HepG2 (cell line): ENCODE results near the gene ARL16. TPM values are rescaled to one million over a fixed set of nuclear protein-coding genes. Genes with fewer than 3 reads are reported as not detected.
A peak's percentile ranks its signal among the peaks of the same experiment; 100 is the strongest.

Experiments
- ATAC-seq: fragments of 200-7000 bp; cut with Tn5 transposase; 3 replicates; pipeline ENCODE4 v1.9.1; 2020; ENCODE audit warnings: mild to moderate bottlenecking, moderate library complexity
- BruUV-seq: library from RNA; stranded (reverse); fragments of 400-500 nt; replicated peaks from 2 replicates; lab custom pipeline; 2021; lab: Mats Ljungman, UMichigan
- CTCF ChIA-PET: fragments of 300-600 bp; formaldehyde crosslinking; extraction: SDS; loops from one replicate; lab custom pipeline; 2021; ENCODE audit warnings: low total read pairs, inconsistent platforms, low intra/inter-chr PET ratio; lab: Yijun Ruan, JAX
- POLR2A ChIA-PET: fragments of 350-600 bp; sonication (Branson Sonifier 250); formaldehyde crosslinking; loops from one replicate; lab custom pipeline; 2020; ENCODE audit warnings: antibody characterized with exemption, inconsistent platforms; lab: Yijun Ruan, JAX
- DNase-seq: peaks from one replicate; pipeline ENCODE4 v3.0.0-alpha.2; 2015; ENCODE audit warnings: low spot score
- FAIRE-seq: peaks from 3 replicates; lab custom pipeline; 2011; peaks lifted over from hg19 to GRCh38; lab: Jason Lieb, UNC
- H2AFZ ChIP-seq: one replicate; pipeline ENCODE4 v1.6.1; 2011; ENCODE audit warnings: low read length, inconsistent platforms
- H3K27ac ChIP-seq: fragments of 300-600 bp; 3 replicates; pipeline ENCODE4 v1.8.0; 2011; ENCODE audit warnings: mixed run types, mild to moderate bottlenecking, mixed read lengths, low read length, inconsistent platforms; ENCODE audit not compliant: insufficient read depth; ENCODE audit errors: extremely low read length
- H3K27me3 ChIP-seq, 2 experiments: fragments of 200-600 bp in 1 of 2; 2 replicates in 1 of 2; 3 replicates in 1 of 2; pipeline versions ENCODE4 v1.6.0 to v1.8.0; 2011; ENCODE audit warnings: low read length in 2 of 2, mild to moderate bottlenecking in 2 of 2, moderate library complexity in 2 of 2, inconsistent platforms in 1 of 2; ENCODE audit not compliant: insufficient read depth in 2 of 2, control insufficient read depth in 1 of 2
- H3K36me3 ChIP-seq, 2 experiments: fragments of 200-600 bp in 1 of 2; replicated peaks in 1 of 2; 2 replicates in 1 of 2; 3 replicates in 1 of 2; pipeline versions ENCODE4 v1.5.1 to v1.8.0; 2011; ENCODE audit warnings: low read length in 2 of 2, inconsistent platforms in 1 of 2; ENCODE audit not compliant: insufficient read depth in 2 of 2, control insufficient read depth in 1 of 2
- H3K4me1 ChIP-seq: 2 replicates; pipeline ENCODE4 v1.5.1; 2012; ENCODE audit warnings: low read length, inconsistent platforms; ENCODE audit not compliant: insufficient read depth
- H3K4me2 ChIP-seq: 2 replicates; pipeline ENCODE4 v1.6.0; 2011; ENCODE audit warnings: low read depth, low read length, inconsistent platforms
- H3K4me3 ChIP-seq, 3 experiments: fragments of 200-600 bp in 1 of 3; sonication (generic), shearing (Covaris generic) in 1 of 3; replicated peaks in 1 of 3; 2 replicates each; pipeline ENCODE4 v1.5.1; 2011 to 2016; ENCODE audit warnings: low read length in 3 of 3, inconsistent platforms in 2 of 3, low read depth in 2 of 3, mild to moderate bottlenecking in 2 of 3, control low read depth in 1 of 3, mixed read lengths in 1 of 3; ENCODE audit not compliant: insufficient read depth in 1 of 3
- H3K79me2 ChIP-seq: one replicate; pipeline ENCODE4 v1.6.1; 2011; ENCODE audit warnings: low read length, inconsistent platforms; ENCODE audit not compliant: insufficient read depth
- H3K9ac ChIP-seq: 2 replicates; pipeline ENCODE4 v1.6.0; 2011; ENCODE audit warnings: mild to moderate bottlenecking, low read depth, low read length, inconsistent platforms; ENCODE audit not compliant: insufficient read depth
- H3K9me3 ChIP-seq: 2 replicates; pipeline ENCODE4 v1.5.1; 2012; ENCODE audit warnings: mild to moderate bottlenecking, low read length
- H4K20me1 ChIP-seq: 2 replicates; pipeline ENCODE4 v1.6.0; 2011; ENCODE audit warnings: inconsistent platforms, mild to moderate bottlenecking, low read length, moderate library complexity; ENCODE audit not compliant: insufficient read depth
- AGO2 ChIP-seq: fragments of 200-400 bp; formaldehyde crosslinking; optimal IDR thresholded peaks from 2 replicates; pipeline ENCODE3; 2017; ENCODE audit warnings: mild to moderate bottlenecking, low read depth, low read length, moderate library complexity
- HNRNPL ChIP-seq: fragments of 200-400 bp; formaldehyde crosslinking; IDR thresholded peaks from 2 replicates; pipeline ENCODE4 v1.6.1; 2017; ENCODE audit warnings: mild to moderate bottlenecking, low read depth, low read length
- HNRNPLL ChIP-seq: fragments of 200-400 bp; formaldehyde crosslinking; IDR thresholded peaks from 2 replicates; pipeline ENCODE4 v1.6.1; 2017; ENCODE audit warnings: mild to moderate bottlenecking, low read depth, low read length; ENCODE audit not compliant: poor library complexity, severe bottlenecking
- HOXA9 ChIP-seq: sonication (generic); formaldehyde crosslinking; IDR thresholded peaks from 2 replicates; pipeline ENCODE4 v1.8.1; 2022; ENCODE audit warnings: missing genetic modification reagents, mild to moderate bottlenecking, moderate library complexity, borderline replicate concordance
- MTA1 ChIP-seq: sonication (generic); formaldehyde crosslinking; IDR thresholded peaks from 2 replicates; pipeline ENCODE4 v1.4.0; 2020; ENCODE audit warnings: missing genetic modification reagents, mild to moderate bottlenecking, borderline replicate concordance
- NONO ChIP-seq, 2 experiments: fragments of 450-650 bp in 1 of 2; sonication (generic) in 1 of 2; formaldehyde crosslinking in 1 of 2; IDR thresholded peaks in 1 of 2; conservative IDR thresholded peaks in 1 of 2; 2 replicates each; pipeline versions ENCODE4 v1.6.1 to v1.8.0; 2017 to 2022; ENCODE audit warnings: mild to moderate bottlenecking in 1 of 2, missing genetic modification reagents in 1 of 2, moderate library complexity in 1 of 2
- POLR2AphosphoS2 ChIP-seq: IDR thresholded peaks from 2 replicates; pipeline ENCODE4 v1.6.1; 2011; ENCODE audit warnings: low read depth, low read length, improper control_type of control experiment
- RBFOX2 ChIP-seq: fragments of 200-400 bp; formaldehyde crosslinking; IDR thresholded peaks from 2 replicates; pipeline ENCODE4 v1.6.1; 2017; ENCODE audit warnings: low read depth, mild to moderate bottlenecking, low read length
- WIZ ChIP-seq: sonication (generic); formaldehyde crosslinking; IDR thresholded peaks from 2 replicates; pipeline ENCODE4 v1.5.1; 2020; ENCODE audit warnings: mild to moderate bottlenecking, missing genetic modification reagents
- ZNF570 ChIP-seq: sonication (generic); formaldehyde crosslinking; IDR thresholded peaks from 2 replicates; pipeline ENCODE4 v1.4.0; 2020; ENCODE audit warnings: mild to moderate bottlenecking, missing genetic modification reagents, borderline replicate concordance
- ZNF768 ChIP-seq: sonication (generic); formaldehyde crosslinking; IDR thresholded peaks from 2 replicates; pipeline ENCODE4 v1.4.0; 2020; ENCODE audit warnings: missing genetic modification reagents
- ZNF839 ChIP-seq: sonication (generic); formaldehyde crosslinking; IDR thresholded peaks from 2 replicates; pipeline ENCODE4 v1.4.0; 2020; ENCODE audit warnings: missing genetic modification reagents, mild to moderate bottlenecking, borderline replicate concordance
- WGBS: methylation state at CpG from one replicate; pipeline ENCODE4 v1.1.6; 2017; ENCODE audit warnings: low lambda C conversion rate; 5-methylcytosine and 5-hydroxymethylcytosine counted together
- in situ Hi-C: cut with HindIII; loops from 2 replicates; pipeline ENCODE4 v1.10.0; 2017; ENCODE audit warnings: low pct_unique_long_range_greater_than_20kb; ENCODE audit not compliant: extremely low pct_ligation_motif_present
- intact Hi-C: fragments of 100-400 bp; cut with micrococcal nuclease; formaldehyde crosslinking; loops from one replicate; pipeline ENCODE4 v1.10.0; 2022; ENCODE audit not compliant: unreplicated experiment
- polyA plus RNA-seq, 8 experiments: library from polyadenylated mRNA; depleted of rRNA in 3 of 8; stranded (reverse) in 7 of 8; unstranded in 1 of 8; fragments of >200 nt; fragmentation: Illumina TruSeq in 4 of 8; extraction: Trizol in 4 of 8; gene quantifications; 2 replicates each; pipeline versions ENCODE4 v1.2.1 to v1.2.3, GENCODE V29; 2011 to 2016; ENCODE audit warnings: low read depth in 4 of 8, missing spikeins in 1 of 8, mixed read lengths in 1 of 8; ENCODE audit not compliant: insufficient read depth in 1 of 8
- total RNA-seq, 5 experiments: library from RNA; depleted of rRNA; stranded (reverse); fragments of >200 nt; fragmentation: Illumina TruSeq; extraction: Trizol; gene quantifications; 2 replicates each; pipeline ENCODE4 v1.2.3, GENCODE V29; 2016; ENCODE audit warnings: low read depth in 1 of 5
- TF ChIP-seq, protein P1 (sequence below): sonication (generic); formaldehyde crosslinking; conservative IDR thresholded peaks from 2 replicates; pipeline ENCODE4 v1.4.0; 2020; ENCODE audit warnings: mild to moderate bottlenecking, missing genetic modification reagents, moderate library complexity

The ARL16 gene
- total and polyA plus RNA-seq, 2 of the 13 experiments (the other 11 are each of a cell fraction or from before 2014, with no cell fraction given) = 20.8 to 30.8 TPM

DNA sequence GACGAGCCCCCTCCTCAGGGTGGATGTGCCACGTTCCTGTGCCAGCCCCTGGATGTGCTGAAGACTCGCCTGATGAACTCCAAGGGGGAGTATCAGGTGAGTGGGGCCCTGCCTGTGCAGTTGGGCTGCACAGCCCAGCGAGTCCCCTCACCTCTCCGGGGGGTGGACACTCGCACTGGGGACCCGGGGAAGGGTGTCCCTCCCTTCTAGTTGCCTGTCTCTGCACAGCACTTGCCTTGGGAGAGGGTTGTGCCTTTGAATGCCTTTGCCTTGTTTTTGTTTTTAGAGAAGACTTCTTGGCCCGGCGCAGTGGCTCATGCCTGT, 34.1 kb upstream of the ARL16 start (continued):
- TF ChIP-seq, protein P1, sequence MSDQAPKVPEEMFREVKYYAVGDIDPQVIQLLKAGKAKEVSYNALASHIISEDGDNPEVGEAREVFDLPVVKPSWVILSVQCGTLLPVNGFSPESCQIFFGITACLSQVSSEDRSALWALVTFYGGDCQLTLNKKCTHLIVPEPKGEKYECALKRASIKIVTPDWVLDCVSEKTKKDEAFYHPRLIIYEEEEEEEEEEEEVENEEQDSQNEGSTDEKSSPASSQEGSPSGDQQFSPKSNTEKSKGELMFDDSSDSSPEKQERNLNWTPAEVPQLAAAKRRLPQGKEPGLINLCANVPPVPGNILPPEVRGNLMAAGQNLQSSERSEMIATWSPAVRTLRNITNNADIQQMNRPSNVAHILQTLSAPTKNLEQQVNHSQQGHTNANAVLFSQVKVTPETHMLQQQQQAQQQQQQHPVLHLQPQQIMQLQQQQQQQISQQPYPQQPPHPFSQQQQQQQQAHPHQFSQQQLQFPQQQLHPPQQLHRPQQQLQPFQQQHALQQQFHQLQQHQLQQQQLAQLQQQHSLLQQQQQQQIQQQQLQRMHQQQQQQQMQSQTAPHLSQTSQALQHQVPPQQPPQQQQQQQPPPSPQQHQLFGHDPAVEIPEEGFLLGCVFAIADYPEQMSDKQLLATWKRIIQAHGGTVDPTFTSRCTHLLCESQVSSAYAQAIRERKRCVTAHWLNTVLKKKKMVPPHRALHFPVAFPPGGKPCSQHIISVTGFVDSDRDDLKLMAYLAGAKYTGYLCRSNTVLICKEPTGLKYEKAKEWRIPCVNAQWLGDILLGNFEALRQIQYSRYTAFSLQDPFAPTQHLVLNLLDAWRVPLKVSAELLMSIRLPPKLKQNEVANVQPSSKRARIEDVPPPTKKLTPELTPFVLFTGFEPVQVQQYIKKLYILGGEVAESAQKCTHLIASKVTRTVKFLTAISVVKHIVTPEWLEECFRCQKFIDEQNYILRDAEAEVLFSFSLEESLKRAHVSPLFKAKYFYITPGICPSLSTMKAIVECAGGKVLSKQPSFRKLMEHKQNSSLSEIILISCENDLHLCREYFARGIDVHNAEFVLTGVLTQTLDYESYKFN (CRISPR knock-in tag) = no peak
- TF ChIP-seq, all 625 proteins: peak for 0

DNA sequence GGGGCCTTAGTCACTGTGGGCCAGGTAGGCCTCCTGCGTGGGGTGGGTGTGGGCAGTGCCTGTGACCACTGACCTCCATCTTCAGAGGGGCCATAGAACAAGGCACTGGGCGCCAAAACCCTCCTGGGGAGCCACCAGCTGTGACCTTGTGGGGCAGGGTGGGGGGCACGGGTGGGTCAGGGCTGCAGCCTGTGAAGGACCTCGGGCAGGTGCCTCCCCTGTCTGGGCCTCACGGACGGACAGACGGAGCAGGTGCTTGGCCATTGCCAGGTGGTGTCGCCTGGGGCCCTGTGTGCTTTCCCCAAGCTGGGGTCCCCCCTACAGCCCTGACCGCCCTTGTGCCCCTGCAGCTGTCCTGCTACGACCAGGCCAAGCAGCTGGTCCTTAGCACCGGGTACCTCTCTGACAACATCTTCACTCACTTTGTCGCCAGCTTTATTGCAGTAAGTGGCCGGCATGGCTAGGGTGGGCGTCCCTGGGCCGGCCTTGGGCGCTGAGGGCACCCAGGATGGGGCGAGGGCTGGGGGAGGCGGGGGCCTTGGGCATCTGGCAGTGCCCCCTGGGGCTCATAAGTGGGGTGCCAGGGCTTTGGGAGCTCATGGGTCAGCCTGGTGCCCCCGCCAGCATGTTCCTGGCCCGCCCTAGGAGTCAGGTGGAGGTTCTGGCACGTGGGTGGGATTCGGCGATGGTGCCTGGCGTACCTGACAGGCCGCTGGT, 33.6 kb upstream of the ARL16 start:
- H2AFZ ChIP-seq = no peak overlapping the region
- in situ Hi-C loops (no loop called here), intact Hi-C loops (no loop called here)
- ChIA-PET CTCF (no interaction called here), POLR2A (interaction anchor here (1.5 to 6.3 kb wide), 2 partner anchors 12 to 14 kb away, joined by 4 to 134 read pairs; partner anchors contain the start of gene MRPL12)
- no peak for ATAC-seq
- H3K4me2 ChIP-seq = no peak overlapping the region
- TF ChIP-seq ZNF839 (CRISPR knock-in tag) (0 out of 2 replicates have a peak, but pooled peaks have one; percentile 6), HNRNPL (0 out of 2 replicates have a peak, but pooled peaks have one; percentile 15), AGO2 (peak; percentile 36), ZNF570 (no peak), RBFOX2 (peak; percentile 43; the same call in 1 of the 2 replicates), ZNF768 (peak; percentile 7; the same call in 1 of the 2 replicates), HOXA9 (CRISPR knock-in tag) (no peak), WIZ (CRISPR knock-in tag) (no peak), MTA1 (CRISPR knock-in tag) (0 out of 2 replicates have a peak, but pooled peaks have one; percentile 28), POLR2AphosphoS2 (no peak), HNRNPLL (peak; percentile 32), NONO (IDR thresholded peaks at IDR 0.05) (no peak), NONO (CRISPR knock-in tag; conservative IDR thresholded peaks at IDR 0.05) (0 out of 2 replicates have a peak, but pooled peaks have one; percentile 25)
- DNase-seq = no peak
- BruUV-seq = no TSS peak
- FAIRE-seq = no peak
- peaks cover 16% of the 10 kb centered on the region for H3K4me1 ChIP-seq
- H3K9me3 ChIP-seq = no peaks in the 10 kb centered on the region
- no peak overlapping the region for H3K27ac ChIP-seq
- H3K79me2 ChIP-seq = peaks cover 31% of the 10 kb centered on the region
- H3K4me3 ChIP-seq = no peak overlapping the region
- no peaks in the 10 kb centered on the region; a peak in 1 of 5 replicates for H3K27me3 ChIP-seq
- H3K9ac ChIP-seq = no peak overlapping the region
- whole genome bisulfite sequencing = 96% methylated on average over 8 of the region's 25 CpGs
- no peaks in the 10 kb centered on the region for H4K20me1 ChIP-seq
- peaks cover 21 to 47% of the 10 kb centered on the region in 2 experiments for H3K36me3 ChIP-seq
